GM19328 (cell line): ENCODE results near the gene DDT.
"Not testable (repeated sequence)": the region's sequence is repeated elsewhere in the genome, so short reads cannot be mapped to it uniquely, and the experiment has no call there.

Experiments
- ATAC-seq: cut with Tn5 transposase; IDR thresholded peaks from one replicate; pipeline ENCODE4 v1.9.1; 2021; ENCODE audit warnings: mild to moderate bottlenecking, moderate library complexity; ENCODE audit not compliant: unreplicated experiment

The DDT gene

DNA sequence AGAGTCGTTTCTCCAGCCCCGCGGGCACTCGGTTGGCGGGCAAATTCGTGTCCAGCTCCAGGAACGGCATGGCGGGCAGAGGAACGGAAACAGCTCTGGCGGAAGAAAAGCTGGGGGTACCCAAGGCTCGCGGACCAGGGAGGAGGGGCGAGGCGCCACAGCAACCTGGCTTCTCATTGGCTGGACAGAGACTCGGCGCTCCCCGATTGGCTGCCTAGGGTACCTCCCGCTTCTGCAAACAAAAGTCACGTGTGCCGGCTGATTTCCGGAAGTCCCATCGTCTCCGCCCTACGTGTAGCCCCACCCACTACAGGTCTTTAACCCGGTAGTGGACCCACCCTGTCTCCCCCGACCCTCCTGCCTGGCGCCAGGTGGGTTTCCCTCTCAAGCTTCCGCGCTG lies at the start of gene DDT:
DDT (minus strand) TSS at position 97 of the 400 bp plus-strand sequence; CDS start at position 70, 27 bp downstream.
- ATAC-seq, result peak; percentile 90

DNA sequence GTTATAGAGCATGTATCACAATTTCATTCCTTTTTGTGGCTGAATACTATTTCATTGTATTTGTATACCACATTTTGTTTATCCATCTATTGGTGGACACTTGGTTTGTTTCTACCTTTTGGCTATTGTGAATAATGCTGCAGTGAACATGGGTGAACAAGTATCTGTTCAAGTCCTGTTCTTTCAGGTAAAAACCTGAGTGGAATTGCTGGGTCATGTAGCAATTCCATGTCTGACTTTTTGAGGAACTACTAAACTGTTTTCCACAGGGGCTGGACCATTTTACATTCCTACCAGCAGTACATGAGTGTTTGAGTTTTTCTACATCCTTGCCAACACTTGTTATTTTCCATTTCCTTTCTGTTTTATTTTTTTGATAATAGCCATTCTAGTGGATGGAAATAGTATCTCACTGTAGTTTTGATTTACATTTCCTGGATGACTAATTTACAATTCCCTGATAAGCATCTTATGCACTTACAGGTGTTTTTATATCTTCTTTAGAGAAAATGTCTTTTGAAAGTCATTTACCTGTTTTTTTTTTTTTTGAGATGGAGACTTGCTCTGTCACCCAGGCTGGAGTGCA lies 49.1 kb upstream of the DDT start:
- ATAC-seq, result no peak

DNA sequence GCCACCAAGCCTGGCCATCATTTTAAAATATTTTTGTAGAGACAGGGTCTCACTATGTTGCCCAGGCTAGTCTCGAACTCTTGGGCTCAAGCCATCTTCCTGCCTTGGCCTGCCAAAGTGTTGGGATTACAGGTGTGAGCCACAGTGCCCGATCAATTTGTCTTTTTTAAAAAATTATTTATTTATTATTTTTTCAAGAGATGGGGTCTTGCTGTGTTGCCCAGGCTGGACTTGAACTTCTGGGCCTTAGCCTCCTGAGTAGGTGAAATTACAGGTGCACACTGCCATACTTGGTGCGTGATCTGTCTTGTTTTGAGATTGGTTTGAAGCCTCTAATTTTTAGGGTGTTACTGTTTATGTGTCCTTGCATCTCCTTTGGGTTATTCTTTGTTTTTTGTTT lies 47.1 kb upstream of the DDT start:
- no peak for ATAC-seq

DNA sequence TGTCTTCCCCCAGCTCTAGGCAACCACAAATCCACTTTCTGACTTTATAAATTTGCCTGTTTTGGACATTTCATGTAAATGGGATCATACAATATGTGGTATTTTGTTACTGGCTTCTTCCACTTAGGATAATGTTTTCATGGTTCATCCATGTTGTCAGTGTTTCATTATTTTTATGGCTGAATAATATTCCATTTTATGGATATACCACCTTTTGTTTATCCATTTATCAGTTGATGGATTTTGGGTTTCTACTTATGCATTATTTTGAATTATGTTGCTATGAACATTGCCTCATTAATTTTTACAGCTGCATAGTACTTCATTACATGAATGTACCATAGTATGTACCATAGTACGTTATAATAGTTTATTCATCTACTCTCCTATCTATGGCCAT lies 41.9 kb upstream of the DDT start:
- ATAC-seq, result no peak

DNA sequence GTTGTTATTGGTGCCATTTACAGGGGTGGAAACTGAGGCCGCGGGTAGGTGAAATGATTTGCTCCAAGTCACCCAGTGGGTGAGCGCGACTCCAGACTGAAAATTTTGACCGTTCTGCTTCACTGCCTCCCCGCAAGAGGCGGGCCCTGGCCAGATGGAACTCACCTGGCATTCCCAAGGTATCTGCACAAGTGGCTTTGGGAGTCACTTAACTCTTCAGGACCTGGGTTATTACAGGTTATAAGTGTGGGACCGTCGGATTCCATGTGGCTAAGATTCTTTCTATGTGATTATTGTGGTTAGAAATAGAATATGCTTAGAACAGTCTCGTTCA lies 37.5 kb upstream of the DDT start:
- ATAC-seq, result no peak

DNA sequence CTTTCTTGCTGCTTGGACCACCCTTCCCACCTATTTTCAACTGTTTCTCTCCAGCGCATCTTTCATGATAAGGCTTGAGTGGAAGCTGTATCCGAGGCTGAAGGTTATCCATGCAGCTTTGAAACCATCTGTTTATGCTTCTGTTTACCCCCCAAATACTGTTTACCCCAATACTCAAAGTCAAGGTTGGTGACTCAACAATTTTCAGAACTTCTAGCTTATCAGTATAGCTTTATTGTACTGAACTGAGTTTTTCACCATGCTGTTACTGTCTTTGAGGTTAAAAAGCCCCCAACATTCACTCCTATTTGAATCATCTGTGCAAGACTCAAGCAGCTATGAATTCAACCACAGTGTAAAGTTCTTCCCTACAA lies 35.8 kb upstream of the DDT start:
- ATAC-seq, result no peak

DNA sequence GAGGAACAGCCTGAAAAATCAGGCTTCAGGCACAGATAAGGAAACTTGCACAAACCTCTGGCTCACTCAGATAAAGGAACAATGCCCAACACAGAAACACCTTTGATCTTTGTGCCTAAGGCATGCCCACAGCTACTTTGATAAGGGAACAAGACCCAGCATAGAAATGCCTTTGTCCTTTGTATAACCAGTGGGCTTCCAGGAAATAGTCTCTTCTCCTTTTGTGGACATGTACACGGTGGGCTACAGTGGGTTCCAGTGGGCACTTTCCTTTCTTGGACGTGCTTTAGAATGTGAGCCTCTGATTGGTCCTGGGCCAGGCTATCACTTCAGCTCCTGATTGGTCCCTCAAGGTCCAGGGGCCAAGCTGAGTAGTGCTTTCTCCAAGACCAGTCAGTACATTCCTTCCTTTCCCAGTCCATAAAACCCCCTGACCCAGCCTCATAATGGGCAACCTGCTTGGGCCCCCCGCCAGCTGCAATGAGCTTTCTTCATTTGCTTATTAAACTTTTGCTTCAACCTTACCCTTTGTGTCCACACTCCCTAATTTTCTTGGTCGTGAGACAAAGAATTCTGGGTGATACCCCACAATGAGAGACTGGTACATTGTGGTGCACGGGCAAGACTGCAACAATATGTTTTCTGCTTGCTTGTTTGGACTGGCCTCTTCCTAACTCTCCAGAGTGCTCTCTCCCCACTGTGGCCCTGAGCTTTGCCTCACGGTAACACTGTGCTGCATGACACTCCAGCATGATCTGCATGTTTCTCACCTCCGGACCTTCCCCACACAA lies 35.2 kb upstream of the DDT start:
- ATAC-seq, result no peak

DNA sequence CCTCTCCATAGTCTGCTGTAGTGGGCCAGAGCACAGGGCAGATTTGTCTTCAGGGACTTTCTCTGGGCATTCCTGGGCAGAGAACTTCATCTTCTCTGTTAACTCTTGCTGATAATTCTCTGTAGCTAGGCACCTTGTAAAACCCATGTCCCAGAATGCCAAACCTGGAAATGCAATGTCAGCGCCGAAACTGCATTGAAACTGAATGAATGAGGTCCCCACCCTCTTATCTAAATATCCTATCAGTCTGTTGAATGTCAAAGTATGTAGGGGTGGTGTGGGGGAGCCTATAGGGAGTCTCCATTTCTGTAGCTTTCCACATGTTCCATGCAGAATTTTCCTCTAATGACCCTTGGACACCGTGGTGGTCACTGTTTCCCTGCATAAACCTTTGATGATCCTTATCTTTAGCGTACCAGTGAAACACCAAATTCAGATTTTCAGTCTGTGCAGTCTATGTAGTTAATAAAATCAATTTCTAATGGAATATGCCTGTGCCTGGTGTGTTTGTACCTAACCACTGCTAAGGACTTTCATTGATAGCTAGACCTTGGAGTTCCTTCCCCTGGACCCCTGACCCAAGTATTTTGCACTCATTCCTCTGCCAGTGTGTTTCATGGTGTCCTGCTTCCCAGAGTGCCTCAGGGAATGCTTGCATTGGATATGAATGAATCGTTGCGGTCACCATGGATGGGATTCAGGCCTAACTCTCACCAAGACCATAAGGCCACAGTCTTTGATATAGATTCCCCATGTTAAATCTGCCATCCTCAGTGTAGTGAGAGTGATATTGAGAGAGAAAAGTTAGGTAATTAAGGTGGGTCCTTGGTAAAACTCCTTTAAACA lies 34.4 kb upstream of the DDT start:
- no peak for ATAC-seq

DNA sequence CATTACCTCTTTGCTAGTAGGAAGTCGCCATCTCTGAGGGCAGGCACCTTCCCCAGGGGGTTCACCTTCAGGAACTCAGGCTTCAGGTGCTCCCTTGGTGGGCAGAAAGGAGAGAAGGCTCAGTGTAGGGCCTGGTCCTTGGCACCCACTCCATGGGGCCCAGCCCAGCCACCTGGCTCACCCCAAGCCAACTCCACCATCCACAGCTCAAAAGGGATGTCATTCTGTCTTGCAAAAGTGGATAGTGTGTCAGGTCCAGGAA lies 33.7 kb upstream of the DDT start:
- no peak for ATAC-seq

DNA sequence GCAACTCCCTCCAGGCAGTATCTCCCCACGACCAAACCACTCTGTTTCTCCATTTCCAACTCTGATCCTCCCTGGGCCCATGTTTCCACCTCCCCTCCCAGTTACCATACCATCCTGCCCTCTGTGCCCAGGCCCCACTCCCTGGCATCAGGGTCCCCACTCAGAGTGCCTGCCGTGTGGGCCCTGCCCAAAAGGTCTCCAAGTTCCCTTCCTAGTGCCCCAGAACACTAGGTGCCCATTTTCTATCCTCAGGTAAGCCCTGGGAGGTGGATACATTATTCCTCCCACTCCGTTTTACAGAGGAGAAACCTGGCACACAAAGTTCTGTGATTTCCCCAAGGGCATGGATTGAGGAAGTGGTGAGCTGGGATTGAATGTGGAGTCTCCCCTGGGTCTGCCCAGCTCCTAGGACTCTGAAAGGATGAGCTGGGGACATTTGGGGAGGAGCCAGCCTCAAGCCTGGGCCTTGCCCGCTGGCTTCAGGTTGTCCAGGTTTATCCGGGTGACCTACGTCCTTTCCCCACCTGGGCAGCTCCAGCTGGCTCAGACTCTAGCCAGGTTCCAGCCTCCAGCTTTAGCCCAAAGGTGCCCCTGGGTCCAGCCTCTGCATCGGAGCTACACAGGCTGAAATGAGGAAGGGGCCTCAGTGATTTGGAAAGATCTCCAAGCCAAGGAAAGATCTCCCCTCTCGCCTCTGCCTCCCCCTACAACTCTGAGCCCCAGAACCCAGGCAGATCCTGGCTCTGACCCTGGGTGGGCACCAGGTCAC lies 33.2 kb upstream of the DDT start:
- no peak for ATAC-seq

DNA sequence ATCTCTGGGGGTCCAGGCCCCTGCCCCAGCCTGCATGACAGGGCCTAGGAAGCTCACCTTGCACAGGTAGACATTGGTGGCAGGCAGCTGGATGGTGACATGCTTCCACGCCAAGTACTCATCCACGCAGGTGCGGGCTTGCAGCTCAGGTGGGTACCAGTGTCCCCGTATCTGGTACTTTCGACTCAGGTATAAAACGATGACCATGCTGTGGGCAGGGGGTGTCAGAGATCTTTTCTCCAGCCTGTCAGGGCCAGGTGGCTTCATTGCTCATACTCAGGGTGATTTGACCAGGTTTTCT lies 32.6 kb upstream of the DDT start:
- ATAC-seq, result no peak

DNA sequence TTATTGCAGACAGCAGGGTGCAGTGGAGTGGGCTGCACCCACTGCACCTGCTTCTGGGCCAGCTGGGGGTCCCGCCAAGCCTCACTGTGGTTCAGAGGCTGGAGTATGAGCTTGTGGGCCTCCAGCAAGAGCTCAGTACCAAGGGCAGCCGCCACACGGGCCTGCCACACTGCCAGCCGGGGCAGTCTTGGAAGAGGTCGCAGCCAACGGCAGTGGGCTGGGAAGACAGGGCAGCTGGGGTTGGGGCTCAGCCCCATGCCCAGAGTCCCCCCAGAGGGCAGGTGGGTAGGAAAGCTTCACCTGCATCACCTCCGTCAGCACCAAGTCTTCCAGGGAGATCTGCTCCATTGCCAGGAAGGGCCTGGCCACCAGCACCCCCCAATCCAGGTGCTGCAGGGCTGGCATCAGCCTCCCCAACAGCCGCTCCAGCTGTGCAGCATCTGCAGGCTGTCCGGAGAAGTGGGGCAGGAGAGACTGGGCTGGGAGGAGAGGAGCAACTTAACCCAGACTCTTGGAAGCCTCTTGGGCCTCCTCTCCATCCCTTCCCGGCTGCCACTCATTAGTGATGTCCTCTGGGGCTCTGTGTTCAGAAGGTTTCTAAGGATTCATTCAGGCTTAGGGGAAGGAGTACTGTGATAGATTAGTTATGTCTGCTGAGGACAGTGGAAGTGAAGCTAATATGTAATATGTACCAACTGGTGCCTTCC lies 32.1 kb upstream of the DDT start:
- no peak for ATAC-seq

DNA sequence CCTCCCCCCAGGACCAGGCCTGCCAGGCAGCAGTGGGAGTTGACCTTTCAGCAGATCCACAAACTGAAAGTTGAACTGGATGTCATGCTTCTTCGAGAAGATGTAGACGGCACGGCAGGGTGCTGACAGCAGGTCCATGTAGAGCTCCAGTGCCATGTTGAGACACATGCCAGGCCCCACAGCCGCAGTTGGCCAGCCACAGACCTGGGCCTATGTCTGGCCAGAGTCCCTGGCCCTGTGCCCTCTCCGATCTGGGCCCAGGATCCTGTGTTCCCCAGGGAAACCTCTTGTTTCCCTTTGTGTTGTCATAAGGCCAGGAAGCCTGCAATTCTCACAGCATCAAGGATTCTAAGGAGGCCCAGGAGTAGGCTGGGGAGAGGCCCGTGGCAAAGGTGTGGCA lies 31.0 kb upstream of the DDT start, which contains the start of gene GSTT4:
GSTT4 (minus strand) TSS at position 253 of the 400 bp plus-strand sequence; CDS start at position 156, 97 bp downstream.
- ATAC-seq, result no peak

DNA sequence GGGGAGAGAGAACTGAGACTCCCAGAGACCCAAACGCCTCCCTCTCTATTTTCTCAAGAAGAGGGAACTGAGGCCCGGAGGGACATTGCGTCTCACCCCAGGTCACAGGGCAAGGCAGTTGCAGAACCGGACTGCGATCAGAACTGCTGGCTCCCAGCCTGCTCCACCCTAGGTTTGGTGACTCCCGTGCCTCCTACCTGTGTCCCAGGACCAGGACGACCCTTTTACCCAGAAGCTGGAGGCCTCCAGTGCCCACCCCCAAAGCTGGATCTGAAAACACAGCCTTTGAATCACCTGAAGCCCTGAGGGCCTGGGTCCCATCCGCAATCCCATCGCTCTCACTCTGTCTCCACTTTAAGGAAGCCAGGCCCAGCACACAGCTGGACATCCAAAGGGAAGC lies 29.6 kb upstream of the DDT start:
- ATAC-seq, result no peak

DNA sequence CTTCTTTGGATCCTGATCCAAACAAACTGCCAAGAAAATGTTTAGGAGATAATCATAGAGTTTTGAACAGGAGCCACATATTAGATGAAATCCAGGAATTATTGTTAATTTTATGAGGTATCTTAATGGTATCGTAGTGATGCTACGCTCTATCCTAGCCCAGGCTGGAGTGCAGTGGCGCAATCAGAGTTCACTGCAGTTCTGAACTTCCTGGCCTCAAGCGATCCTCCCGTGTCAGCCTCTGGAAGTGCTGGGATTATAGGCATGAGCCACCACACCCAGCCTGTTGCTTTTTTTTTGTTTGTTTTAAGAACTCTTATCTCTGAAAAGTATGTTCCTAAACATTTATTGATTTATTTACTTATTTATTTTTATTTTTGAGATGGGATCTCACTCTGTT lies 28.6 kb upstream of the DDT start:
- ATAC-seq, result no peak

DNA sequence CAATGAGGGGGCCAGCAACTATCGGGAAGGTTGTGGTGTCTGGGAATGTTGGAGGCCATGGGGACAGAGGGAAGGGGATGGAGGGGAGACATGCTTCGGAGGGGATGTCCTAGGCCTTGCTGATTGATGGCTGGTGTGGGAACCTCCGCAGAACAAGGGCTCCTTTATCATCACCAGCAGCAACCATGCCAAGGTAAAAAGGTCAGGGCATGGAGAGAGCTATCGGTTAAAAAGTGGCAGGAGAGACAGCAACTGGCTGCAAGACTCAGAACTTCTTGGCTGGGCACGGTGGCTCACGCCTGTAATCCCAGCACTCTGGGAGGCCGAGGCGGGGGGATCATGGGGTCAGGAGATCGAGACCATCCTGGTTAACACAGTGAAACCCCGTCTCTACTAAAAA lies 28.0 kb upstream of the DDT start:
- ATAC-seq, result no peak

DNA sequence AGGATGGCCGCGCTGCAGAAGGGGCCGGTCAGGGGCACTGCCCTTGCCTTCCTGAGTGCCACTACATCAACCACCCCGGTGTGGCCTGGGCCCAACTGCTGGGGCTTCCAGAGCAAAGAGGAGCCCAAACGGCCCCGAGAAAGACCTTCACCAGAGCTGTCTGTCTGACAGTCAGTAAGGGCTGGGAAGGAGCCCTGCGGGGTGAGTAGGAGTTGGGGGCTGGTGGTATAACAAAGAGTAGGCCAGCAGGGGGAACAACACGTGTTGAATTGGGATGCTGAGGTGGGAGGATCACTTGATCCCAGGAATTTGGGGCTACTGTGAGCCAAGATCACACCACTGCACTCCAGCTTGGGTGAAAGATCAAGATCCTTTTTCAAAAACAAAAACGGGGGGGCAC lies 27.1 kb upstream of the DDT start:
- ATAC-seq, result no peak

DNA sequence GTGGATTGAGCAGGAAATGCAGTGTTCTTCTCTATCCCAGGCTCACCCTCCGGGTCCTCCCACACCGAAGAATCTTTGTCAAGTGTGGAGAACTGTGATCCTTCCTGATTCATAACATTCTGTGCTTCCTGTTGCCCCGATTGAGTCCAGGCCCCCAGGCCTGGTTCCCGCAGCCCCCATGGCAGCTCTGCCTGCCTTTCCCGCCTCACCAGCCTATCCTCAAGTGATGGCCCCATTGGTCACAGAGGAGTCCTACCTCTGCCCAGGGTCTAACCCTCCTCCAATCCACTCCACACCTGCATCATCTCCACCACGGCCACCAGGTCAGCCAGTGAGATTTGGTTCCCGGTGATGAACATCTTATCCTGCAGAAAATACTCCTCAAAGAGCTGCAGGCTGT lies 25.5 kb upstream of the DDT start:
- ATAC-seq, result not testable (repeated sequence)

DNA sequence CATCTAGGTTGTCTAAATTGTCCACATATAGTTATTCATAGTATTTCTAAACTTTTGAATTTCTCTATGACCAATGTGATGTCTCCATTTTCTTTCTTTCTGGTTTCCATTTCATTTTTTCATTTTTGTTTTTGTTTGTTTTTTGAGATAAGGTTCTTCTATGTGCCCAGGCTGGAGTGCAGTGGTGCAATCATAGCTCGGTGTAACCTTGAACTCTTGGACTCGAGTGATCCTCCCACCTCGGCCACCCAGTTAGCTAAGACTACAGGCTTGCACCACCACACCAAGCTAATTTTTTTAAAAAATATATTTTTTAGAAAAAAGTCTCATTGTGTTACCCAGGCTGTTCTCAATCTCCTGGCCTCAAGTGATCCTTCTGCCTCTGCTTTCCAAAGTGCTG lies 22.9 kb upstream of the DDT start:
- no peak for ATAC-seq

DNA sequence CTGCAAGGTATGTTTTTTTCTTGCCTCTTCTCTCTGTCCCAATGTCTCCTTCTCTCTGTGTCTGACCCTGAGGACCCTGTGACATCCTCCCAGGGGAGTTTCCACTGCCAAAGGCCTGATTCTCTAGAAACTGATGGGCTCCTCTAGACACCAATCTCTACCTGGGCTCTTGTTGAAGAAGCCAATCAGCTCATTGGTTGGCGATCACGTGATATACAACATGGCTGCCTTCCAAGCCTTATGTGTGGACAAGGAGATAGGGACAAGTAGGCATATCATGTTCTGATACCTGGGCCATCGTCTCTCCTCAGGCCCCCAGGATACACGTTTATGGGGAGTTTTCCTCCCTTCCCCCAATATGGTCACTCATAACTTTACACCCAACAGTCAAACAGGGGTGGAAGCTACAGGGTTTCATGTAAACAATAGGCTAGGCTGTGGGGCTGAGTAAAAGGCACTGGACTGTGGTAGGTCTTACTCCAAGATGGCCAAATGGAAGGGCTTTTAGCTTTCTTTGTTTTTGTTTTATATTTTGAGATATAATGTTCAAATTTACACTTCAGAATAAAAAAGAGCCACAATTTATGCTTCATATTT lies 19.4 kb upstream of the DDT start:
- ATAC-seq, result not testable (repeated sequence)

DNA sequence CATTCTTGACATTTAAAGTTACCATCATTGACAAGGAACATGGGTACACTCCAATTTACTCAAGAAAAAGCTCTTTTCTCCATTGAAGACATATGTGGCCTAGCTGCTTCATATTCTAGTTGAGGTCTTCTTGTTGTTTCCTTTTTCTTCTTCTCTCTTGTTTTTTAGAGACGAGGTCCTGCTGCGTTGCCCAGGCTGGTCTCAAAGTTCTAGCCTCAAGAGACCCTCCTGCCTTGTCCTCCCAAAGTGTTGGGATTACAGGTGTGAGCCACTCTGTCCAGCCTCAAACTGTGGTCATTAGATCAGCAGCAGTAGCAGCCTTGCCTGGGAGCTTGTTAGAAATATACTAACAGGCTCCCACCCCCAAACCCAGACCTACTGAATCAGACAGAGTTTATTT lies 18.8 kb upstream of the DDT start:
- not testable (repeated sequence) for ATAC-seq
